Fibroblast of skin of left quadriceps (primary cell): Measurements from ENCODE around the gene SRPK3.

Experiments
- DNase-seq, 2 experiments: peaks; one replicate each; pipeline ENCODE4 v3.0.0-alpha.2; 2013; ENCODE audit warnings: low read depth in 2 of 2

Gene SRPK3

GRCh38 chrX:153831429-153832150 lies 50.7 kb downstream of the SRPK3 start:
- no peak for DNase-seq

- no peak for DNase-seq
Measured at GRCh38 chrX:153832728-153833127, 51.9 kb downstream of the SRPK3 start.
